Measurements from ENCODE around the gene PRAMEF1.

GRCh38 chr1:12809933-12810332 is 18.7 kb downstream of the PRAMEF1 start:
- TF ChIP-seq CTCF (IDR thresholded peaks at IDR 0.05) (no peak), POLR2AphosphoS5 (IDR thresholded peaks at IDR 0.05) (no peak), POLR2A (IDR thresholded peaks at IDR 0.05) (no peak)
